SU-DHL-6 (cell line): ENCODE results near the gene SRPK3.

Source experiments
- EZH2phosphoT487 ChIP-seq: fragments of 200-600 bp; sonication (generic), shearing (Covaris generic); conservative IDR thresholded peaks from 2 replicates; pipeline ENCODE4 v1.6.1; 2018; ENCODE audit warnings: mild to moderate bottlenecking, antibody characterized with exemption, low read length, moderate library complexity, mixed read lengths
- TF ChIP-seq, protein P1 (sequence below): fragments of 200-600 bp; sonication (generic); IDR thresholded peaks from one replicate; pipeline ENCODE4 v1.5.1; 2017; ENCODE audit warnings: antibody characterized with exemption, mild to moderate bottlenecking, low read length, moderate library complexity; ENCODE audit not compliant: insufficient read depth, poor library complexity, severe bottlenecking

DNA sequence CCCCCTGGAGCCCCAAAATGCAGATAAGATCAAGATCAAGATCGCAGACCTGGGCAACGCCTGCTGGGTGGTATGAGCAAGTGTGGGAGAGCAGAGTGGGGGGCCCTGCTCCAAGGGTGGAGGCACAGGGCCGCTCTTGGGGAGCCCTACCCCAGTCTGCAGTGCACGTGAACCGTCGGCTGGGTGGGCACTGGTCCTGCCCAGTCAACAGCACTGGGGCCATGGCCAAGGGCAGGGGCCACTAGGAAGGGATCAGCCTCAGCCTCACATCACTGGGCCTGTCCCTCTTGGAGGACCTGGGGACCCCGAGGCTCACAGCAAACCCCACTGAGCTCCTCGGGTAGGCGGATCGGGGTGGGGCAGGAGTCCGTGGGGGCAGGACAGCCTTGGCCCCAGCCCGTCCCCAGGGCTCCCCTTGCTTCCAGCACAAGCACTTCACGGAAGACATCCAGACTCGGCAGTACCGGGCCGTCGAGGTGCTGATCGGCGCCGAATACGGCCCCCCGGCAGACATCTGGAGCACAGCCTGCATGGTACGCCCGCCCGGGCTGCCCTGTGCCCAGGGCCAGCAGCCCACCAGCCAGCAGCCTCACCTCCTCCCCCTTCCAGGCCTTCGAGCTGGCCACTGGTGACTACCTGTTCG lies 3.6 kb downstream of the SRPK3 start:
- TF ChIP-seq, protein P1, sequence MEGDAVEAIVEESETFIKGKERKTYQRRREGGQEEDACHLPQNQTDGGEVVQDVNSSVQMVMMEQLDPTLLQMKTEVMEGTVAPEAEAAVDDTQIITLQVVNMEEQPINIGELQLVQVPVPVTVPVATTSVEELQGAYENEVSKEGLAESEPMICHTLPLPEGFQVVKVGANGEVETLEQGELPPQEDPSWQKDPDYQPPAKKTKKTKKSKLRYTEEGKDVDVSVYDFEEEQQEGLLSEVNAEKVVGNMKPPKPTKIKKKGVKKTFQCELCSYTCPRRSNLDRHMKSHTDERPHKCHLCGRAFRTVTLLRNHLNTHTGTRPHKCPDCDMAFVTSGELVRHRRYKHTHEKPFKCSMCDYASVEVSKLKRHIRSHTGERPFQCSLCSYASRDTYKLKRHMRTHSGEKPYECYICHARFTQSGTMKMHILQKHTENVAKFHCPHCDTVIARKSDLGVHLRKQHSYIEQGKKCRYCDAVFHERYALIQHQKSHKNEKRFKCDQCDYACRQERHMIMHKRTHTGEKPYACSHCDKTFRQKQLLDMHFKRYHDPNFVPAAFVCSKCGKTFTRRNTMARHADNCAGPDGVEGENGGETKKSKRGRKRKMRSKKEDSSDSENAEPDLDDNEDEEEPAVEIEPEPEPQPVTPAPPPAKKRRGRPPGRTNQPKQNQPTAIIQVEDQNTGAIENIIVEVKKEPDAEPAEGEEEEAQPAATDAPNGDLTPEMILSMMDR: no peak
- no peak for TF ChIP-seq EZH2phosphoT487
